ENCODE results near the gene RAB34.
"Not testable (repeated sequence)": the region's sequence is repeated elsewhere in the genome, so short reads cannot be mapped to it uniquely, and the experiment has no call there.

DNA sequence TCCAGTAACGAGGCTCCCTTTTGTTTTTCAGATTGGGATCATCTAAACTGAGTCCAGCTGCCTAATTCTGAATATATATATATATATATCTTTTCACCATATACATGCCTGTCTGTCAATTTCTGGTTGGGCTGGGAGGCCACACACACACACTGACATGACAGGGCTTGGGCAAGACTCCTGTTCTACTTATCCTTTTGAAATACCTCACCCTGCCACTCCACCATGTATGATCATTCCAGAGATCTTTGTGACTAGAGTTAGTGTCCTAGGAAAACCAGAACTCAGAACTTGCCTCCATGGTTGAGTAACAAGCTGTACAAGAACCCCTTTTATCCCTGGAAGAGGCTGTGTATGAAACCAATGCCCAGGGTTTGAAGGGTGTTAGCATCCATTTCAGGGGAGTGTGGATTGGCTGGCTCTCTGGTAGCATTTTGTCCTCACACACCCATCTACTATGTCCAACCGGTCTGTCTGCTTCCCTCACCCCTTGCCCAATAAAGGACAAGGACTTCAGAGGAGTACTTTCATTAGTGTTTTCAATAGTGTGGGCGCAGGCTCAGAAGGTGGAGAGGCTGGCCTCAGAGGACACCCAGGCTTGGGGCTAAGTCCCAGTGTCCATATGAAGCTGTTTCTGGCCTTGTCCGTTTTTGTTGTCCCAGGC, 6.3 kb upstream of the RAB34 start:
- TF ChIP-seq, protein P1, sequence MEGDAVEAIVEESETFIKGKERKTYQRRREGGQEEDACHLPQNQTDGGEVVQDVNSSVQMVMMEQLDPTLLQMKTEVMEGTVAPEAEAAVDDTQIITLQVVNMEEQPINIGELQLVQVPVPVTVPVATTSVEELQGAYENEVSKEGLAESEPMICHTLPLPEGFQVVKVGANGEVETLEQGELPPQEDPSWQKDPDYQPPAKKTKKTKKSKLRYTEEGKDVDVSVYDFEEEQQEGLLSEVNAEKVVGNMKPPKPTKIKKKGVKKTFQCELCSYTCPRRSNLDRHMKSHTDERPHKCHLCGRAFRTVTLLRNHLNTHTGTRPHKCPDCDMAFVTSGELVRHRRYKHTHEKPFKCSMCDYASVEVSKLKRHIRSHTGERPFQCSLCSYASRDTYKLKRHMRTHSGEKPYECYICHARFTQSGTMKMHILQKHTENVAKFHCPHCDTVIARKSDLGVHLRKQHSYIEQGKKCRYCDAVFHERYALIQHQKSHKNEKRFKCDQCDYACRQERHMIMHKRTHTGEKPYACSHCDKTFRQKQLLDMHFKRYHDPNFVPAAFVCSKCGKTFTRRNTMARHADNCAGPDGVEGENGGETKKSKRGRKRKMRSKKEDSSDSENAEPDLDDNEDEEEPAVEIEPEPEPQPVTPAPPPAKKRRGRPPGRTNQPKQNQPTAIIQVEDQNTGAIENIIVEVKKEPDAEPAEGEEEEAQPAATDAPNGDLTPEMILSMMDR (IDR thresholded peaks at IDR 0.05; ENCODE audit: insufficient read depth, low read depth, low read length), result not testable (repeated sequence)
- TF ChIP-seq EZH2 (IDR thresholded peaks at IDR 0.05; ENCODE audit: insufficient read depth, low read length), result not testable (repeated sequence)
